ENCODE data around the gene ACO2. TPM values are rescaled to one million over a fixed set of nuclear protein-coding genes. Genes with fewer than 3 reads are reported as not detected.
"Not testable (repeated sequence)": the region's sequence is repeated elsewhere in the genome, so short reads cannot be mapped to it uniquely, and the experiment has no call there.

Gene ACO2
- total RNA-seq, 1 experiment from 2014 or later = 76.7 TPM

GRCh38 chr22:41556561-41556960, 87.6 kb downstream of the ACO2 start:
- H3K4me2 ChIP-seq = no peak overlapping the region
- no peaks in the 10 kb centered on the region for H3K36me3 ChIP-seq (ENCODE audit: low read depth)
- H3K4me3 ChIP-seq = no peak overlapping the region
- POLR2A ChIA-PET (ENCODE audit: unreplicated experiment) = interaction anchor here (0.6 kb wide), 1 partner anchor 33 kb away, joined by 3 read pairs; no protein-coding TSS in a partner anchor
- no peaks in the 10 kb centered on the region for H3F3A ChIP-seq (ENCODE audit: insufficient read depth, low read depth)
- no peaks in the 10 kb centered on the region for H3K9me3 ChIP-seq (ENCODE audit: insufficient read depth, low read depth)
- H3K27ac ChIP-seq = no peak overlapping the region
- no peaks in the 10 kb centered on the region for H3K79me2 ChIP-seq (ENCODE audit: low read depth)
- no peak for DNase-seq
- CTCF ChIA-PET = no interaction called here
- H2AFZ ChIP-seq = no peak overlapping the region
- no peak for TF ChIP-seq EZH2 (IDR thresholded peaks at IDR 0.05; ENCODE audit: low read depth)
- TF ChIP-seq, protein P1, sequence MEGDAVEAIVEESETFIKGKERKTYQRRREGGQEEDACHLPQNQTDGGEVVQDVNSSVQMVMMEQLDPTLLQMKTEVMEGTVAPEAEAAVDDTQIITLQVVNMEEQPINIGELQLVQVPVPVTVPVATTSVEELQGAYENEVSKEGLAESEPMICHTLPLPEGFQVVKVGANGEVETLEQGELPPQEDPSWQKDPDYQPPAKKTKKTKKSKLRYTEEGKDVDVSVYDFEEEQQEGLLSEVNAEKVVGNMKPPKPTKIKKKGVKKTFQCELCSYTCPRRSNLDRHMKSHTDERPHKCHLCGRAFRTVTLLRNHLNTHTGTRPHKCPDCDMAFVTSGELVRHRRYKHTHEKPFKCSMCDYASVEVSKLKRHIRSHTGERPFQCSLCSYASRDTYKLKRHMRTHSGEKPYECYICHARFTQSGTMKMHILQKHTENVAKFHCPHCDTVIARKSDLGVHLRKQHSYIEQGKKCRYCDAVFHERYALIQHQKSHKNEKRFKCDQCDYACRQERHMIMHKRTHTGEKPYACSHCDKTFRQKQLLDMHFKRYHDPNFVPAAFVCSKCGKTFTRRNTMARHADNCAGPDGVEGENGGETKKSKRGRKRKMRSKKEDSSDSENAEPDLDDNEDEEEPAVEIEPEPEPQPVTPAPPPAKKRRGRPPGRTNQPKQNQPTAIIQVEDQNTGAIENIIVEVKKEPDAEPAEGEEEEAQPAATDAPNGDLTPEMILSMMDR (conservative IDR thresholded peaks at IDR 0.05) = no peak
- H3K27me3 ChIP-seq (ENCODE audit: insufficient read depth, low read depth) = no peaks in the 10 kb centered on the region
- H4K20me1 ChIP-seq (ENCODE audit: insufficient read depth) = no peaks in the 10 kb centered on the region
- H3K9me2 ChIP-seq (ENCODE audit: insufficient read depth) = no peaks in the 10 kb centered on the region
- BruUV-seq (replicated peaks) = no TSS peak
- intact Hi-C loops (cut with micrococcal nuclease; ENCODE audit: unreplicated experiment) = no loop called here
- H3K4me1 ChIP-seq (replicated peaks; ENCODE audit: insufficient read depth) = no peaks in the 10 kb centered on the region

GRCh38 chr22:41557401-41558240, 88.7 kb downstream of the ACO2 start:
- H4K20me1 ChIP-seq (ENCODE audit: insufficient read depth) = no peaks in the 10 kb centered on the region
- no TSS peak for BruUV-seq (replicated peaks)
- H3K36me3 ChIP-seq (ENCODE audit: low read depth) = no peaks in the 10 kb centered on the region
- TF ChIP-seq, protein P1 (conservative IDR thresholded peaks at IDR 0.05) = no peak
- no peak for TF ChIP-seq EZH2 (IDR thresholded peaks at IDR 0.05; ENCODE audit: low read depth)
- H3K9me2 ChIP-seq (ENCODE audit: insufficient read depth) = no peaks in the 10 kb centered on the region
- no peak overlapping the region for H3K4me2 ChIP-seq
- POLR2A ChIA-PET (ENCODE audit: unreplicated experiment) = interaction anchor here (0.6 kb wide), 3 partner anchors 14 to 94 kb away, joined by 3 to 4 read pairs (median 3); no protein-coding TSS in a partner anchor
- H2AFZ ChIP-seq = no peak overlapping the region
- H3K4me1 ChIP-seq (replicated peaks; ENCODE audit: insufficient read depth) = peaks cover 3% of the 10 kb centered on the region
- H3K27ac ChIP-seq = no peak overlapping the region
- DNase-seq = no peak
- no peaks in the 10 kb centered on the region for H3K79me2 ChIP-seq (ENCODE audit: low read depth)
- intact Hi-C loops (cut with micrococcal nuclease; ENCODE audit: unreplicated experiment) = no loop called here
- no peaks in the 10 kb centered on the region for H3K9me3 ChIP-seq (ENCODE audit: insufficient read depth, low read depth)
- H3F3A ChIP-seq (ENCODE audit: insufficient read depth, low read depth) = peaks cover 1% of the 10 kb centered on the region; the same call in 1 of the 2 replicates
- H3K4me3 ChIP-seq = no peak overlapping the region
- CTCF ChIA-PET = interaction anchor here (0.5 to 0.9 kb wide), 2 partner anchors 14 to 756 kb away, joined by 3 to 12 read pairs; no protein-coding TSS in a partner anchor
- H3K27me3 ChIP-seq (ENCODE audit: insufficient read depth, low read depth) = no peaks in the 10 kb centered on the region

- intact Hi-C loops (cut with micrococcal nuclease; ENCODE audit: unreplicated experiment); H2AFZ ChIP-seq; H3K79me2 ChIP-seq (ENCODE audit: low read depth); H3K4me3 ChIP-seq; H4K20me1 ChIP-seq (ENCODE audit: insufficient read depth); H3K9me2 ChIP-seq (ENCODE audit: insufficient read depth); H3K27ac ChIP-seq; H3K9me3 ChIP-seq (ENCODE audit: insufficient read depth, low read depth); H3F3A ChIP-seq (ENCODE audit: insufficient read depth, low read depth); BruUV-seq (replicated peaks); DNase-seq; H3K4me2 ChIP-seq; H3K36me3 ChIP-seq (ENCODE audit: low read depth); H3K27me3 ChIP-seq (ENCODE audit: insufficient read depth, low read depth); H3K4me1 ChIP-seq (replicated peaks; ENCODE audit: insufficient read depth): not testable (repeated sequence)
- POLR2A ChIA-PET (ENCODE audit: unreplicated experiment) = interaction anchor here (0.6 kb wide), 1 partner anchor 15 kb away, joined by 3 read pairs; no protein-coding TSS in a partner anchor
- CTCF ChIA-PET = interaction anchor here (0.9 kb wide), 1 partner anchor 14 kb away, joined by 3 read pairs; no protein-coding TSS in a partner anchor
Measured at GRCh38 chr22:41558241-41558630, 89.3 kb downstream of the ACO2 start.
